GM11168 (cell line): ENCODE measurements around the gene SNX25.
"Not testable (repeated sequence)": the region's sequence is repeated elsewhere in the genome, so short reads cannot be mapped to it uniquely, and the experiment has no call there.

Experiments used
- in situ Hi-C: fragments of 300-500 bp; cut with MboI; formaldehyde crosslinking; loops from one replicate; pipeline ENCODE4 v1.12.0; 2022; ENCODE audit warnings: low sequenced_read_pairs; ENCODE audit not compliant: unreplicated experiment

SNX25 gene

GRCh38 chr4:185204238-185204910, 5.0 kb upstream of the SNX25 start:
- in situ Hi-C loops = no loop called here

GRCh38 chr4:185205073-185205472, 4.3 kb upstream of the SNX25 start:
- in situ Hi-C loops = not testable (repeated sequence)

GRCh38 chr4:185205697-185206342, 3.6 kb upstream of the SNX25 start:
- in situ Hi-C loops = no loop called here

- in situ Hi-C loops = no loop called here
Measured at GRCh38 chr4:185207466-185207865, 1.9 kb upstream of the SNX25 start.

GRCh38 chr4:185209852-185210101, 379 bp downstream of the SNX25 start:
- in situ Hi-C loops = not testable (repeated sequence)

- in situ Hi-C loops = no loop called here
Measured at GRCh38 chr4:185210102-185210981, 944 bp downstream of the SNX25 start.

GRCh38 chr4:185211035-185211434, 1.6 kb downstream of the SNX25 start:
- in situ Hi-C loops = no loop called here

GRCh38 chr4:185211641-185212040, 2.2 kb downstream of the SNX25 start:
- in situ Hi-C loops = no loop called here

GRCh38 chr4:185212581-185212980, 3.2 kb downstream of the SNX25 start:
- in situ Hi-C loops = no loop called here

- in situ Hi-C loops = no loop called here
Measured at GRCh38 chr4:185213877-185214276, 4.5 kb downstream of the SNX25 start.

GRCh38 chr4:185215261-185215660, 5.9 kb downstream of the SNX25 start:
- in situ Hi-C loops = no loop called here

GRCh38 chr4:185217408-185217975, 8.1 kb downstream of the SNX25 start:
- in situ Hi-C loops = no loop called here

GRCh38 chr4:185218312-185218711, 8.9 kb downstream of the SNX25 start:
- in situ Hi-C loops = no loop called here

- in situ Hi-C loops = no loop called here
Measured at GRCh38 chr4:185219551-185220344, 10.3 kb downstream of the SNX25 start.

GRCh38 chr4:185221491-185221890, 12.1 kb downstream of the SNX25 start:
- in situ Hi-C loops = no loop called here

- in situ Hi-C loops = no loop called here
Measured at GRCh38 chr4:185221912-185222311, 12.5 kb downstream of the SNX25 start.

- in situ Hi-C loops = no loop called here
Measured at GRCh38 chr4:185222598-185222997, 13.2 kb downstream of the SNX25 start.

- in situ Hi-C loops = no loop called here
Measured at GRCh38 chr4:185224597-185224996, 15.2 kb downstream of the SNX25 start.

- in situ Hi-C loops = no loop called here
Measured at GRCh38 chr4:185225940-185226339, 16.5 kb downstream of the SNX25 start.

- in situ Hi-C loops = no loop called here
Measured at GRCh38 chr4:185227131-185227551, 17.7 kb downstream of the SNX25 start.
